Fibroblast of lung (primary cell): ENCODE data around the gene RNF5.

Experiments used
- EZH2 ChIP-seq: IDR thresholded peaks from 2 replicates; pipeline ENCODE4 v1.5.1; 2012; ENCODE audit warnings: low read length, control low read depth, mild to moderate bottlenecking; ENCODE audit errors: missing control alignments
- TF ChIP-seq, protein P1 (sequence below), 2 donors: IDR thresholded peaks in 1 of 2; conservative IDR thresholded peaks in 1 of 2; 1 replicate in 1 of 2; 2 replicates in 1 of 2; pipeline ENCODE4 v1.5.1; 2011 to 2012; ENCODE audit warnings: low read length in 2 of 2, control low read depth in 1 of 2, inconsistent platforms in 1 of 2, low read depth in 1 of 2, mild to moderate bottlenecking in 1 of 2

DNA sequence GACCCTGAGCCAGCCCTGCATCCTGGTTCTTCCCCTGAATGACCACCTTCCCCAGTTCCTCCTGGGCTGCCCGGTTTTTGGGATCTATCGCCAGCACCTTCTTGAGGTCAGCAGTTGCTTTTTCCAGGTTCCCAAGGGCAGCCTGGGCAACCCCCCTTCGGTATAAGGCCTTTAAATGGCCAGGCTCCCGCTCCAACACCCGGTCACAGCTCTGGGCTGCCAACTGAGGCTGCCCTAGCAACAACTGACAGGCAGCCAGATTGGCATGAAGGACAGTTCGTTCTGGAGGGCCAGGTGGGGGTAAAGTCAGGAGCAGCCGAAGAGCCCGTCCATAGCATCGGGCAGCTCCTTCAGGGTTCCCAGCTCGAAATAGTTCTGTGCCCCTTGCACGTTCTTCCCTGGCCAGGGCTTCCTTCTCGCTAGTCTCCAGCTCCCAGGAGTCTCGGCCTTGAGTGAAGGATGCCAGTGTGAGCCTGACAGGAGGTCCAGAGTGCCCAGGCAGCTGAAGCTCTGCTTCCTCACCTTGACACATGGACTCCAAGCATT lies 49.4 kb upstream of the RNF5 start:
- TF ChIP-seq, protein P1, sequence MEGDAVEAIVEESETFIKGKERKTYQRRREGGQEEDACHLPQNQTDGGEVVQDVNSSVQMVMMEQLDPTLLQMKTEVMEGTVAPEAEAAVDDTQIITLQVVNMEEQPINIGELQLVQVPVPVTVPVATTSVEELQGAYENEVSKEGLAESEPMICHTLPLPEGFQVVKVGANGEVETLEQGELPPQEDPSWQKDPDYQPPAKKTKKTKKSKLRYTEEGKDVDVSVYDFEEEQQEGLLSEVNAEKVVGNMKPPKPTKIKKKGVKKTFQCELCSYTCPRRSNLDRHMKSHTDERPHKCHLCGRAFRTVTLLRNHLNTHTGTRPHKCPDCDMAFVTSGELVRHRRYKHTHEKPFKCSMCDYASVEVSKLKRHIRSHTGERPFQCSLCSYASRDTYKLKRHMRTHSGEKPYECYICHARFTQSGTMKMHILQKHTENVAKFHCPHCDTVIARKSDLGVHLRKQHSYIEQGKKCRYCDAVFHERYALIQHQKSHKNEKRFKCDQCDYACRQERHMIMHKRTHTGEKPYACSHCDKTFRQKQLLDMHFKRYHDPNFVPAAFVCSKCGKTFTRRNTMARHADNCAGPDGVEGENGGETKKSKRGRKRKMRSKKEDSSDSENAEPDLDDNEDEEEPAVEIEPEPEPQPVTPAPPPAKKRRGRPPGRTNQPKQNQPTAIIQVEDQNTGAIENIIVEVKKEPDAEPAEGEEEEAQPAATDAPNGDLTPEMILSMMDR (conservative IDR thresholded peaks at IDR 0.05 in 1 of 2, IDR thresholded peaks at IDR 0.05 in 1 of 2; ENCODE audit: low read depth in 1 of 2, low read length in 2 of 2), result no peak
- TF ChIP-seq EZH2, result no peak
